ENCODE data around the gene EPHA8. TPM values are rescaled to one million over a fixed set of nuclear protein-coding genes. Genes with fewer than 3 reads are reported as not detected.

EPHA8 gene
- total RNA-seq, 1 donor from 2014 or later = 0.51 TPM

- peaks cover 42% of the 10 kb centered on the region for H3K27me3 Mint-ChIP-seq (ENCODE audit: unreplicated experiment)
Measured at GRCh38 chr1:22619798-22620197, 56.5 kb downstream of the EPHA8 start.

DNA sequence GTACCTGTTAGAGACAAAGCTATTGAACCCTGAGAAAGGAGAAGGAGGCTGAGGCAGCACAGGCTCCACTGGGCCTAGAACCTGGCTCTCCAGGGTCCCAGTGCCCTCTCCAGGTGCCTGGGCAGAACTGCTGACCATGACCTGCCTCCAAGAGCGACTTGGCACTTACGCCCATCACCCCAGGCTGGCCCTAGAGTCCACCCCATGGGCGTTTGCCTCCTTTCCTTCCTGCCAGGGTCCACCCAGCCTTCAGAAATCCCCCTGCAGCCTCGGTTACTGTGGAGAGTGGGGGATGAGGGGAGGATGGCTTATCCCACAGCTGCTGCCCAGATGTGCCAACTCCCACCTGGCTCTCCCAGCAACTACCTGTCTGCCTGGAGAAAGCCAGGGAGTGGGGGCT is 58.5 kb downstream of the EPHA8 start:
- no peak for DNase-seq (ENCODE audit: extremely low spot score, unreplicated experiment)
- Mint-ChIP-seq H3K27ac (ENCODE audit: unreplicated experiment) (no peak overlapping the region), H3K36me3 (ENCODE audit: unreplicated experiment) (no peaks in the 10 kb centered on the region), H3K27me3 (ENCODE audit: unreplicated experiment) (peaks cover 40% of the 10 kb centered on the region), H3K4me3 (ENCODE audit: unreplicated experiment) (no peak overlapping the region), H3K9me3 (ENCODE audit: unreplicated experiment) (no peaks in the 10 kb centered on the region), H3K4me1 (ENCODE audit: unreplicated experiment) (no peaks in the 10 kb centered on the region)
- TF ChIP-seq, protein P1, sequence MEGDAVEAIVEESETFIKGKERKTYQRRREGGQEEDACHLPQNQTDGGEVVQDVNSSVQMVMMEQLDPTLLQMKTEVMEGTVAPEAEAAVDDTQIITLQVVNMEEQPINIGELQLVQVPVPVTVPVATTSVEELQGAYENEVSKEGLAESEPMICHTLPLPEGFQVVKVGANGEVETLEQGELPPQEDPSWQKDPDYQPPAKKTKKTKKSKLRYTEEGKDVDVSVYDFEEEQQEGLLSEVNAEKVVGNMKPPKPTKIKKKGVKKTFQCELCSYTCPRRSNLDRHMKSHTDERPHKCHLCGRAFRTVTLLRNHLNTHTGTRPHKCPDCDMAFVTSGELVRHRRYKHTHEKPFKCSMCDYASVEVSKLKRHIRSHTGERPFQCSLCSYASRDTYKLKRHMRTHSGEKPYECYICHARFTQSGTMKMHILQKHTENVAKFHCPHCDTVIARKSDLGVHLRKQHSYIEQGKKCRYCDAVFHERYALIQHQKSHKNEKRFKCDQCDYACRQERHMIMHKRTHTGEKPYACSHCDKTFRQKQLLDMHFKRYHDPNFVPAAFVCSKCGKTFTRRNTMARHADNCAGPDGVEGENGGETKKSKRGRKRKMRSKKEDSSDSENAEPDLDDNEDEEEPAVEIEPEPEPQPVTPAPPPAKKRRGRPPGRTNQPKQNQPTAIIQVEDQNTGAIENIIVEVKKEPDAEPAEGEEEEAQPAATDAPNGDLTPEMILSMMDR (IDR thresholded peaks at IDR 0.05) = no peak

More at GRCh38 chr1:22619798-22620197, 56.5 kb downstream of the EPHA8 start:
- no peaks in the 10 kb centered on the region for H3K4me1 Mint-ChIP-seq (ENCODE audit: unreplicated experiment)
- no peaks in the 10 kb centered on the region for H3K36me3 Mint-ChIP-seq (ENCODE audit: unreplicated experiment)
- no peak for DNase-seq (ENCODE audit: extremely low spot score, unreplicated experiment)
- no peaks in the 10 kb centered on the region for H3K9me3 Mint-ChIP-seq (ENCODE audit: unreplicated experiment)
- TF ChIP-seq, protein P1 (IDR thresholded peaks at IDR 0.05) = no peak
- H3K4me3 Mint-ChIP-seq (ENCODE audit: unreplicated experiment) = no peak overlapping the region
- no peak overlapping the region for H3K27ac Mint-ChIP-seq (ENCODE audit: unreplicated experiment)

- Mint-ChIP-seq H3K27me3 (ENCODE audit: unreplicated experiment) (peaks cover 45% of the 10 kb centered on the region), H3K36me3 (ENCODE audit: unreplicated experiment) (no peaks in the 10 kb centered on the region), H3K9me3 (ENCODE audit: unreplicated experiment) (no peaks in the 10 kb centered on the region), H3K27ac (ENCODE audit: unreplicated experiment) (no peak overlapping the region), H3K4me1 (ENCODE audit: unreplicated experiment) (no peaks in the 10 kb centered on the region), H3K4me3 (ENCODE audit: unreplicated experiment) (no peak overlapping the region)
- no peak for DNase-seq (ENCODE audit: extremely low spot score, unreplicated experiment)
- TF ChIP-seq, protein P1 (IDR thresholded peaks at IDR 0.05) = no peak
Measured at GRCh38 chr1:22625262-22625925, 62.1 kb downstream of the EPHA8 start.

GRCh38 chr1:22626237-22627157 is 63.2 kb downstream of the EPHA8 start:
- DNase-seq (ENCODE audit: extremely low spot score, unreplicated experiment) = no peak
- H3K27ac Mint-ChIP-seq (ENCODE audit: unreplicated experiment) = no peak overlapping the region
- H3K27me3 Mint-ChIP-seq (ENCODE audit: unreplicated experiment) = peaks cover 56% of the 10 kb centered on the region
- TF ChIP-seq, protein P1 (IDR thresholded peaks at IDR 0.05) = no peak
- no peaks in the 10 kb centered on the region for H3K4me1 Mint-ChIP-seq (ENCODE audit: unreplicated experiment)
- H3K36me3 Mint-ChIP-seq (ENCODE audit: unreplicated experiment) = no peaks in the 10 kb centered on the region
- H3K9me3 Mint-ChIP-seq (ENCODE audit: unreplicated experiment) = no peaks in the 10 kb centered on the region
- no peak overlapping the region for H3K4me3 Mint-ChIP-seq (ENCODE audit: unreplicated experiment)

- peaks cover 63% of the 10 kb centered on the region for H3K27me3 Mint-ChIP-seq (ENCODE audit: unreplicated experiment)
- TF ChIP-seq, protein P1 (IDR thresholded peaks at IDR 0.05) = no peak
- H3K27ac Mint-ChIP-seq (ENCODE audit: unreplicated experiment) = no peak overlapping the region
- H3K4me1 Mint-ChIP-seq (ENCODE audit: unreplicated experiment) = no peaks in the 10 kb centered on the region
- H3K4me3 Mint-ChIP-seq (ENCODE audit: unreplicated experiment) = no peak overlapping the region
- H3K36me3 Mint-ChIP-seq (ENCODE audit: unreplicated experiment) = no peaks in the 10 kb centered on the region
- no peak for DNase-seq (ENCODE audit: extremely low spot score, unreplicated experiment)
- no peaks in the 10 kb centered on the region for H3K9me3 Mint-ChIP-seq (ENCODE audit: unreplicated experiment)
Measured at GRCh38 chr1:22627331-22627730, 64.0 kb downstream of the EPHA8 start.

All from osteocyte (in vitro differentiated cells).